ENCODE measurements around the gene PAXX.

GRCh38 chr9:137015976-137016375 lies 23.8 kb downstream of the PAXX start:
- TF ChIP-seq POLR2A (IDR thresholded peaks at IDR 0.05; ENCODE audit: borderline replicate concordance, extremely low read depth, insufficient read depth, insufficient read length) = no peak
- no peak for TF ChIP-seq CTCF (IDR thresholded peaks at IDR 0.05 in 2 of 3, conservative IDR thresholded peaks at IDR 0.05 in 1 of 3; ENCODE audit: borderline replicate concordance in 1 of 3, insufficient read depth in 1 of 3, low read depth in 2 of 3, low read length in 2 of 3)
- no peak for TF ChIP-seq RAD21 (IDR thresholded peaks at IDR 0.05; ENCODE audit: low read depth)
- no peak for TF ChIP-seq ZBTB33 (IDR thresholded peaks at IDR 0.05; ENCODE audit: extremely low read depth, insufficient replicate concordance, low read length)
- TF ChIP-seq ZFX (IDR thresholded peaks at IDR 0.05) = no peak
- TF ChIP-seq ZNF274 (IDR thresholded peaks at IDR 0.05; ENCODE audit: low read depth, low read length) = no peak
- TF ChIP-seq POLR2AphosphoS5 (IDR thresholded peaks at IDR 0.05; ENCODE audit: low read depth, low read length) = no peak
- no peak for TF ChIP-seq SIN3A (IDR thresholded peaks at IDR 0.05; ENCODE audit: low read depth)

Measured in HCT116 (cell line).